ENCODE results near the gene PDZRN4.

GRCh38 chr12:41140117-41140516 is 48.0 kb upstream of the PDZRN4 start:
- TF ChIP-seq, protein P1, sequence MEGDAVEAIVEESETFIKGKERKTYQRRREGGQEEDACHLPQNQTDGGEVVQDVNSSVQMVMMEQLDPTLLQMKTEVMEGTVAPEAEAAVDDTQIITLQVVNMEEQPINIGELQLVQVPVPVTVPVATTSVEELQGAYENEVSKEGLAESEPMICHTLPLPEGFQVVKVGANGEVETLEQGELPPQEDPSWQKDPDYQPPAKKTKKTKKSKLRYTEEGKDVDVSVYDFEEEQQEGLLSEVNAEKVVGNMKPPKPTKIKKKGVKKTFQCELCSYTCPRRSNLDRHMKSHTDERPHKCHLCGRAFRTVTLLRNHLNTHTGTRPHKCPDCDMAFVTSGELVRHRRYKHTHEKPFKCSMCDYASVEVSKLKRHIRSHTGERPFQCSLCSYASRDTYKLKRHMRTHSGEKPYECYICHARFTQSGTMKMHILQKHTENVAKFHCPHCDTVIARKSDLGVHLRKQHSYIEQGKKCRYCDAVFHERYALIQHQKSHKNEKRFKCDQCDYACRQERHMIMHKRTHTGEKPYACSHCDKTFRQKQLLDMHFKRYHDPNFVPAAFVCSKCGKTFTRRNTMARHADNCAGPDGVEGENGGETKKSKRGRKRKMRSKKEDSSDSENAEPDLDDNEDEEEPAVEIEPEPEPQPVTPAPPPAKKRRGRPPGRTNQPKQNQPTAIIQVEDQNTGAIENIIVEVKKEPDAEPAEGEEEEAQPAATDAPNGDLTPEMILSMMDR (IDR thresholded peaks at IDR 0.05): no peak
- TF ChIP-seq POLR2A (IDR thresholded peaks at IDR 0.05): no peak
